DMS79 treated with DMSO at 0.1 percent for 48 hours (cell line): ENCODE data around the gene NFE2L3.
"Not testable (repeated sequence)": the region's sequence is repeated elsewhere in the genome, so short reads cannot be mapped to it uniquely, and the experiment has no call there.

ENCODE experiments used
- DNase-seq: peaks from one replicate; lab custom pipeline; 2025; lab: John Stamatoyannopoulos, UW

Gene NFE2L3

DNA sequence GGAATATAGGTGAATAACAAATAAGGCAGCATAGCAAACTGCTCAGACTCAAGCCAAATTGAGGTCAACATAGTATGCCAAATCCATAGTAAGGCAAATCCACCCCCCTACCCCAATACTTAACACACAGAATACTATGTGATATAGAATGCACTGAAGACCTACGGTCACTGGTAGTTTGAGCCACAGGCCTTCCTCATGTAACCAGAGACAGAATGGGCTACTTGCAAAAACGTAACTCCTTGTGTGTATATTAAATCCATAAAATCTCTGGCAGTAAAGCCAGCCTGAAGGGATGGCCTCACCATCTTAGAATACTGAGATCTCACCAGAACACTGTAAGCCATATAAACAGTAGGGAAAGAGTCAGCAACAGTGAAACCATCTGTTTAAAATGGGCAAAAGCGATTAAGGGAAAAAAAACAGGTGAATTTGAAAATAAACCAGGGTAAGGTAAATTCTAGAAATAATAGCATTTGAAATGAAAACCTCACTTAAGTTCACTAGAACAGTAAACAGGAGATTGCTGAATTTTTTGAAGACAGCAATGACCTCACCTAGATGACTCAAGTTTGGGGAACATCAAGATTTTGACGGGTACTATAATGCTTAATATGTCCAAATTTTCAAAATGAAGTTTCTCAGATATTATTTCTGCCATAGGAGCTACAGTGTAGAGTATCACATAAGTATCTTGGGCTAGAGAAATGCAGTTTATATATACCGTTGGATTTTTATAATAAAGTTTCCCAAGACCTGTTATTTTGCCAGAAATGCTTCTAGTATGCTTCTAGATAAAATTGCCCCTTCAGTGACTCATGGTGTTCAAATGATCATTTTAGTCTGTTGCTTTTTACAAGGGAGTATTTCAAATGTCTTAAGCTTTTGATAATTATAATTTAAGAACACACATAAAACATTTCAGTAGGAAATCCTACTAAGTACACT is 34.6 kb downstream of the NFE2L3 start:
- DNase-seq = no peak

DNA sequence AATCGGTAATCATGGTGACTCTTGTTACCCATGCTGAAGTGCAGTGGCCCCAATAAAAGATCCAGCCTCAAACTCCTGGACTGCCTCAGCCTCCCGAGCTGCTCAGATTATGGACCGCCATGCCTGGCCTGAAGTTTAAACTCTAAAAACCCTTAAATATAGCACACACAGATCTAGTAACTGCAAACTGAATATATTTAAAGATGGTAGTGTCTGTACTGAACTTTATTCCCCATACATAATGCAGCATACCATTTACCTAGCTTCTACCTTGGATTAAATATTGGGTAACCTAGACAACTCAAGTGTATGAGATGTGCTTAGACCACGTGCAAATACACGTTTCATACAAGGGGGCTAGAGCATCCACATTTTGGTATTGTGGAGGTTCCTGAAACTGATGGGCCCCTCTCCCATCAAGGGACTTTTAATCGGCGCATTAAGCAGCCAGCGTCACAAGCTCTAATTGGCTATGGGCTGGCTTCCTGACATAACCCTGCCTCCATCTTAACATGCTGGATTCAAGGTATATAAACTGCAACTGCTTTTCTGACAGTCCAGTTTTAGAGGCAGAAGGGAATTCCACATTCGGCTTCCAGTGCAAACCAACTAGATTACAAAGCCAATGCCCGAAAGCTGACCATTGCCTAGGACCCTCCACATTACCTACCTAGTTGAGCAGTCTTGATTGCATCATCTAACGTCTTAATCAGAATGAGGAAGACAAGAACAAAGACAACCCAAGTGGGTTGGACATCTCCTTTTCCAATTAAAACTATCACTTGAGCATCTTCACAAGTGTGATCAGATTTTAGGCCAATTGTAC is 35.6 kb downstream of the NFE2L3 start:
- DNase-seq = no peak

DNA sequence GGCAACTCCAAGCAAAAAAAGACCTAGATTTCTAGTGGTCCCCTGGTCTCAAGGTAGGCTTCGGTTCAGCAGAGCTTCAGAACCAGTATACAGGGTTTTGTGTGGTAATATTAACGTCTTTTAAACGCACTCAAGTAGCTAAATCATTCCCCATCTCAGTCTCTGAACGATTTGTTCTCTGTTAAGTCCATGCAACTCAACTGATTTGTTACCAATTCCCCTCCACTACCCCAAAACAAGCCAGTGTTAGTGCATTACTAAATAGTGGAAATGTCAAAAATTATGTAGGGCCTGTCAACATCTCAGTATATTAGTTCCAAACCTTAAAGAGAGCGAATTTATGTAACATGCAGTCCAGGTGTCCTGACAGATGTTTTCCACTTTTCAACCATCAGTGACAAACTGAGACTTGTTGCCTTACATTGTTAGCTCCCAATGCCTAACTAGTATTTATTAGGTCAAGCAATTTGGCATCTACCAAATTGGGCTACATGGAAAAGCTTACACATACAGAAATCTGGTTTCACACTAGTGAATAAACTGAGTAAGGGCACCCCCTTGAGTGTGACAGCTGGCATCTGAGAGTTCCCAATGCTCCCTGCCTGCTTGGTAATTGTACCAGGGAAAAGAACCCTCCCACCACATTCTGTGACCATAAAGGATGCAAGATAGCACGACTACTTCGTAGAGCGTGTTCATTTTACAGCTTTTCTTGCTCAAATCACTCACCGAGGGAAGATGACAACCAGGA is 36.4 kb downstream of the NFE2L3 start:
- DNase-seq = no peak

DNA sequence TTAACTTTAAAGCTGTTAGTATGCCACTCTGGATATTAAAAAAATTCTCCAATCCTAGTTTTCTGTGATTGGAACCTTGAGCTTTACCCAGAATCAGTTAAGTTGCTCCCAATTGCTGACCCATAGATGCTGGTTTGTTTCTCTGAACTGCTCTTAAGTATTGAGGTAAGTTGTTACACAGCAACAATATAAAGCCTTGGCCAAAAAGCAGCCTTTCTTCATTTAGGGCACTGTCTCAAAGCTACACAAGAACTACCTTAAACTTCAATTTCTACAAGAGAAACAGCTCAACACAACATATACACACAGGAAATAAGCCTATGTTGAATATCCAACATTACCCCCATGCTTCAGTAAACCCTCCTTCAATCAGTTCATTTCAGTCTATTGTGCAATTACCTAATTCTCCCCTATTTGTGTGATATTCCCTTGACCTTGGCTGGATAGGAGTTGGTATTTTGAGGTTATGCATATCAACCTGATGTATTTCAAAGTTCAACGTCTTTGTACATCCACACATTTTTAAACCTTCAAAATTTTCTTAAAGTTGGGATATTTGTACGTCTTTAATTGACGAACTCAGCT is 37.1 kb downstream of the NFE2L3 start:
- DNase-seq = no peak

DNA sequence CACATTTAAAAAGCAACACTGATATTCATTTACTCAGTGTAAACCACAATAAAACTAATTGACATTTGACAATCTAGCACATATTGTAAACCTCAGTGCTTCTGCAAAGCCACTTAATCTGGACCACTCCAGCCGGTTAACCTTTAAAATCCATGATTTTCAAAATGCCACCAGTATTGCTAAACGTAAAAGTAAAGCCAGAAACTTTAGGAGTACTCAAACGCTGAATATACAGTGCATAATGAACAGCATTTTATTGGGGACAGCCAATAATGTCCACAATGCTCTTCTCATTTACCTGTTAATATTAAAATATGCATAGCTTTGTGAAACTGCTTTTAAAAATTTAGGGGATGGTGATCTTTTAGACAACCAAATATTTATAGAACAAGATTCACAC is 37.7 kb downstream of the NFE2L3 start:
- no peak for DNase-seq

DNA sequence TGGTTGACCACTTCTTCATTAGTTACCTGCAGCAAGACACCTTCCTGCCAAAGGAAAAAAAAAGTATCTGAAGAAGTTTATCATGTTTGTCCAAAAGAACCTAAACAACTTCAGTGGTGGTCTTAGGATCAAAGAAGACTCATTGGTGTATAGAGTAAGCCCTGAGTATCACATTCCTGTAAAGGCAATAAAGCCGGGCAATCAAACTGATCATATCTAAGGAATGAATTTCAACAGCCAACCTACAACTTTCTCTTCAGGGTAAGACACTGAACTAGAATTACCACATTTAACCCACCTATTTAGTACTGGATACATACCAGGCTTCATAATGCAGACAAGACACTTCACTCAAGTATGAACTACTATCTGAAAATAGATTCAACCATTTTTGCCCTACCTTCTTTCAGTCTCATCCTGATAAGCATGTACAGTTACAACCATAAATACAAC is 38.4 kb downstream of the NFE2L3 start:
- no peak for DNase-seq

DNA sequence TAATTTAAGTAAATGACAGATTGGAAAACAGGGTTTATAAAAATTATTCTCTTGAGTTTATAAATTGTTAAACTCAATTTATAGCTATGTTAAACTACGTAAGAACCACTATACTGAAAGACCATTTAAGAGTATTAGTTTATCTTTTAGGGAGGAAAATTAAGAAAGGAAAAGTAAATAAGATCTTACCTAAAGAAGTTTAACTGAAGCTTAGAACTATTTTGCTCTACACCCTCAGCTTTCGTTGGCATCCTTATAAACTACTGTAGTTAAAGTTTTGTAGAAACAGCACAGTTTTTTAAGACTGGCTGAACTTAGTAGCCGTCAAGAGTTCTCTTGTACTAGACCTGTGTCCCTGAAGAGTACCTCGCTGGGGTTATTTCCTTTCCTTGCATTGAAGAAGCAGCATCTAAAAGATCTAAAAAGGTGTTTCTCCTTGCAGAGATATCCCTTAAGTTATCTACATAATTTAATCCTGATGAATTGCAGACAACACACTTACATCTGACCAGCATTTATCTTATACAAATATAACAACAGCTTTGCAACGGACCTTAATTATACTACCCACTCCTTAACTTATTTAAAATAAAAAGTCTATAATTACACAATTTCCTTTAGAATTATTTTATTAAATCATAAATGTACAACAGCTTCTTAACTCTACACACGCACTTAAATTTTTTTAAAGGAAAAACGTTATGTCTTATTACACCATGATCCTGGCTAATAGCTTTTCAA is 39.4 kb downstream of the NFE2L3 start:
- DNase-seq = no peak

DNA sequence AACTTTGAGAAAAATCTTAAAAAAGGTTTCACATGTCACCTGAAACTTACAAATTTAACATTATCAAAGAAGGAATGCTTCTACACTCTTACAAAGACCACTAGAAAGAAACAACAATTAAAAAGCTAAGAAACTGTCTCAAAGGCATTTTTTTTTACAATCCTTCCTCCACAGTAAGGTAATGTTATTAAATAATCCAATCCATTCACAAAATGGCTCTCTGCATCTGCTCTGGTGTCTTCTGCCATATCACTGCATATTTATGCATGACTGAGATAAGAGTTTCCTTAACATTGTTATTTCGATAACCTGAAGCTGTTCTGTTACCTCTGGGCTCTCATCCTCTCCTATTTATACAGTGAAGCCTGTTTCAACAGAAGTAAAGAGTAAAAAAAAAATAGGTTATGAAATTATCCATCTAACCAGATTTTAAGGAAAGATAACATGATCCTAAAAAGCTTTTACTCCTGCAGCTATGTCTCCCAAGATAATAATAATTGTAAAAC is 40.0 kb downstream of the NFE2L3 start:
- no peak for DNase-seq

DNA sequence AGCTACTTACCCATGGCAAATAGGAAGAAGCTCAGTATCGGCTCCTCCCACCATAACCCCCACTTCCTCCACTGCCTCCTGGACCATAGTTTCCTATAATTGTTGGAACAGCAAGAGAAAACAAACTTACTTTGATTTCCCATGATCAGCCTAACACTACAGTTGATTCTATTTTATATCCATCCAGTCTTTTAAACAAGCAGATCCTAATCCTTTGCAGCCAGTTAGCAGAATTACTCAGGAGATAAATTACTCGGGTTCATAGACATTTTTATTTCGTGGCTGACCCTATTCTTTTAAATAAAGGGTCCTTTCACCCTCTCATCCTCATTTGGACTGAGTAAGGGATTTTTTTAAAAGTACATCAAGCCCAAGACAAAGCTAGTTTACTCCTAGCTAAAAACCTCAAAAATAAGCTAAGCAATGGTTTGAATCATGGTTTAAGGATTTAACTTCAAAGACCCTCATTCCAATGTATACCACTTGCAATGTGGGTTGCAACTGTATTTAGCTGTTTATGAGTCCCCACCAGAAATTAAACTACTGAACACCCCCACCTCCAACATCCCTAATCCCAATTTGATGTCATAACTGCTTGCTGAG is 40.6 kb downstream of the NFE2L3 start:
- no peak for DNase-seq

DNA sequence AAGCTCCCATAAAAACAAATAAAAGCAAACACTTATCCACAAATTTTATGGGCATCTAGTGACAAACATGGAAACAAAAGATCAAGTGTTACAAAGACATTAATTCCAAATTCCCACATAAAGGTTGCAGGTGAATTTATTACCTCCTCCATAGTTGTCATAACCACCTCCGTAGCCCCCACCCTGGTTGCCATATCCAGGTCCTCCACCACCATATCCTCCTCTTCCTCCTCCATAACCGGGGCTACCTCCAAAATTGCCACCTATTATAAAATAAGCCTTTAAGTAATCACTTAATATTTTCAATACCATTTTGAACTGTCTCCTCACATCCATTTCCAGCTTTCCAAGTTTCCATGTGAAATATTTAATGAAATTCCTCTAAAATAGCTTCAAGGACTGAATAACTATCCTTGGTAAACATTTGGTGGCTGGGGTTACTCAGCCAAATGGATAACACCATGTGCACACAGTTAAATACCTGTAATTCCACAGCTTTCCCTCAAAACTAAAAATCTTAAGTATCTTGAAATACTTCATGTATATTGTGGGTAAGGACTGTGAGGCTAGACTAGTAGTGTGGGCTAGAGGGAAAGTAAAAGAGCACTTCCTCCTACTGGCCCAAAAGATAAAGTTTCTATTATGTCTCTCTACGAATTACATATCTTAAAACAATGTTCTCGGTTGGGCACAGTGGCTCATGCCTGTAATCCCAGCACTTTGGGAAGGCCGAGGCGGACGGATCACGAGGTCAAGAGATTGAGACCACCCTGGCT is 41.6 kb downstream of the NFE2L3 start:
- DNase-seq = no peak

DNA sequence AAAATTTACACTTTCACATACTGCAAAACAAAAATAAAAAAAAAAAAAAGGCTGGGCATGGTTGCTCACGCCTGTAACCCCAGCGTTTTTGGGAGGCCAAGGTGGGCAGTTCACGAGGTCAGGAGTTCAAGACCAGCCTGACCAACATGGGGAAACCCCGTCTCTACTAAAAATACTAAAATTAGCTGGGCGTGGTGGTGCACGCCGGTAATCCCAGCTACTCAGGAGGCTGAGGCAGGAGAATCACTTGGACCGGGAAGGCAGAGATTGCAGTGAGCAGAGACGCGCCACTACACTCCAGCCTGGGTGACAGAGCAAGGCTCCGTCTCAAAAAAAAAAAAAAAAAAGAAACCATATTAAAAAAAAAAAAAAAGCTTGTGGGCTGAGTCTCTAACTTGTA is 42.8 kb downstream of the NFE2L3 start:
- not testable (repeated sequence) for DNase-seq

DNA sequence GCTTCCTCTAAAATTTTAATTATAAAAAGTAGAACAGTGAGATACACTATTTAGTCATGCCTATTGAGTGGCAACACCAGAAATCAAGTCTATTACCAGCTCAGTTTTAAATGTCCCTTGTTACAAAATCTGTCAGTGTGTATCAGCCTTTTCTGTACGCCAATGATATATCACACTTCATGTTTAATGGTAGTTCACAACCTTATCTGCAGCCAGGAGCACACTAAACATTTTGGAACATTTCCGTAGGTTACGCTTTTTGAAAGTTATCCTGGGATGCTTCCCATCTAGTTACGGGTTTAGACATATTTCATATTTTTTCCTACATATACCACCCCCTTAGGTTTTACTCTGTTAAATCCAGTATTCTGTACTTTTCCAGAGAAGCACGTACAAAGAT is 43.2 kb downstream of the NFE2L3 start:
- DNase-seq = no peak

DNA sequence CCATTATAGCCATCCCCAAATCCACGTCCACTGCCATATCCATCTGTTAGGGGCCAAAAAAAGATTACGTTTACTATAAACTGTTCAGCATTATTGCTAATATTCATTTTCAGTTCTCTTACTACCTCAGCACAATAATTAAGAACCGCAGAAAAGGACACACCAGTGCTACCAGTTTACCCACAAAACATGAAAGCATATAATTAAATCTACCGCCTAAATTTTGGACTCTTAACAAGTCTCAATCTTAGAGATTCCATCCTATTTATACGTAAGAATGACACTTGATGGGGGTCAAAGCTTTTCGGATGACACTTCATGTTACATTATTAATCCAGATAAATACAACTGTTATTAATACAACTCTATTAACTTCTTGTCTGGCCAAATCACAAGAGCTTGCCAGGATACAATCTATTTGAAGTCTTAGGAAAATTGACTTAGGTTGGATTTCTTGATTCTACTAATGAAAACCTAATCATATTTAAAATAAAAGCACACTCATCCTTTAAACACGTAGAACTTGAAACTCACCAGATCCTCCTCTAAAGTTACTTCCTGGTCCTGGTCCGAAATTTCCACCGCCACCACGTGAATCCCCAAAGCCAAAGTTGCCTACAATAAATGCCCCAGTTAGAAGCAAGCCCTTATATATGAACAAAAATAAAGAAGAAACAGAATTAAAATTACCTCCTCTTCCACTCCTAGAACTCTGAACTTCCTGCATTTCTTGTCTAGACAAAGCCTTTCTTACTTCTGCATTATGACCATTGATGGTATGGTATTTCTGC is 44.1 kb downstream of the NFE2L3 start:
- no peak for DNase-seq

DNA sequence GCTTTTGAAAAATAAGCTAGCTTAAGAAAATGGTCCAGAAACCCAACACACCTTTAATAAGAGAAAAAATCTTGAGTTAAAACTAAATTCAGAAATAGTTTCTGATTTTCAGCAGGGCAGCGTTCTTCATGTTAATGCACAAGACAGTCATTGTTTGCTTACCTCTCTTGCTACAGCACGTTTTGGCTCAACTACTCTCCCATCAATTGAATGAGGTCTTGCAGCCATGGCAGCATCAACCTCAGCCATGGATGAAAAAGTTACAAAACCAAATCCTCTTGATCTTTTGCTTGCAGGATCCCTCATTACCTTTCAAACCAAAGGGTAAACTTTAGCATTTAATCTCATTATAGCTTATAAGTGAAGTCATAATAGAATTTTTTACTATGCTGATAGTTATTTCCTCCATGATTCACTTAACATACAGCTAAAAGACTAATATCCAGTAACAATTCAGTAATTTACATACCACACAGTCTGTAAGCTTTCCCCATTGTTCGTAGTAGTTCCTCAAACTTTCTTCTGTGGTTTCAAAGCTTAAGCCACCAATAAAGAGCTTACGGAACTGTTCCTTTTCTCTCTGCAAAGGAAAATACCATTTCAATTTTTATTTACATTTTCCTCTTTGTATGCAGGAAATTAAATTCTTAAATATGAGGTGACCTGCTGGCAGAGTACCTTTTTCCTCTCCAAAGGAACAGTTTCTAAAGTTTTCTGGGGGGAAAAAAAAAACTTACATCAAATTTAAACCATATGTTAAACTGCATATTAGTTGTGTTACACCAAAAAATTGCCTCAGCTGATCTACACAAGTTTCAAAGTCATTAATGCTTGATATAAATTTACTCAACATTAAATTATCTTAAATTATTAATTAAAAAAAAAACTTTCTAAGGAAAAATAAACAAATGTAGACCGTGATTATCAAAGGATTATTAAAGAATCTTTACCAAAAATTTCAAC is 45.4 kb downstream of the NFE2L3 start:
- no peak for DNase-seq

DNA sequence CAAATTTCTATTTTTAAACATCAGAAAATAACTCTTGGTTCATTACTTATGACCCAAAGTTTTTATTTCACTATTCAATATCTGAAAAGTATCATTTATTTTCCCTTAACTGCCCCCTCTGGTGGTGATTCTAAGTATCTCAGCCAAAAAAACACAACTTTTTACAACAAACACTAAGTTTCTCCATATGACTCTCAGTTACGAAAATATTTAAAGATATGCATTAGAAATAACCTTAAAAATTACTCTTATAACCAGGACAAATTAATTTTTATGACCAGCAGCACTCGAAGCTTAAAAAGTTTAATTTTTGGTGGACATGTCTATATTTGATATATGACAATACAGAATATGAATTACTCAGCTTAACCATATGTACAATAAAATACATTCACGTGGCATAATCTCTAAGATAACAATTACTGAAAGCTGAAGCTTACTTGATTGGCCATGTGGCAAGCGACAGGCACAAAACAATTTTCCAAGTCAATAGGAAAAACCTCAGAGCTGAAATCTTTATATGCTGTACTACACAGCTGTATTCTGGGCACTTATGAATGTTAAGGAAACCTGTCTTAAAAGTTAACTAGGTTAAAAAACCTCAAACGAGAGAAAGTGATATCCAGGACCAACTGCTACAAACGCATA is 46.3 kb downstream of the NFE2L3 start:
- no peak for DNase-seq

DNA sequence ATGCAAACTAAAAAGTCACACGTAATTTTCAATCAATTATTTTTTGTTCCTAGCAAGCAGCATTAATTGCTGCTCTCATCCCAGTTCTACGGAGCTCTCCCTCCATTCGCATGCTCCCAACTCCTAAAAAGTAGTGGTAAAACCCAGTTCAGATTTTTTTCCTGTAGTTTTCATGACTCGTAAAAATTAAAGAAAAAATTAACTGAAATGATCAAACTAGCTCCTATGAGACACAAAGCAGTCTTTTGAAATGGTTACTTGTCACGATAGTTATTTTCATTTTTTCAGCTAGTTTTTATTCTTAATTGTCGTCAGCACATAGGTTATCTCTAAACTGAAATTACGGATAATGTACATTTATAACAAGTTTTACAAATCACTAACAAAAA is 46.8 kb downstream of the NFE2L3 start:
- no peak for DNase-seq
